IMR-90 (cell line): Measurements from ENCODE around the gene ZFYVE28. TPM values are rescaled to one million over a fixed set of nuclear protein-coding genes. Genes with fewer than 3 reads are reported as not detected.

Experiments
- ATAC-seq: fragments of 200-7000 bp; cut with Tn5 transposase; 2 replicates; pipeline ENCODE4 v1.9.1; 2020; ENCODE audit warnings: low read depth, mild to moderate bottlenecking, moderate library complexity
- BruUV-seq: library from RNA; stranded (reverse); fragments of 400-500 nt; replicated peaks from 2 replicates; lab custom pipeline; 2021; lab: Mats Ljungman, UMichigan
- CTCF ChIA-PET: fragments of 300-600 bp; formaldehyde crosslinking; extraction: SDS; loops from one replicate; lab custom pipeline; 2021; ENCODE audit warnings: antibody characterized with exemption; lab: Yijun Ruan, JAX
- POLR2A ChIA-PET: fragments of 300-600 bp; sonication (Branson Sonifier 250); formaldehyde crosslinking; loops from one replicate; lab custom pipeline; 2022; ENCODE audit warnings: antibody characterized with exemption; ENCODE audit not compliant: unreplicated experiment; lab: Charles Lee
- DNase-seq: peaks from one replicate; pipeline ENCODE4 v3.0.0; 2013
- H2AFZ ChIP-seq: replicated peaks from 2 replicates; pipeline ENCODE3; 2013; ENCODE audit warnings: low read length, mild to moderate bottlenecking; ENCODE audit not compliant: poor library complexity
- H2AK5ac ChIP-seq: 2 replicates; pipeline ENCODE4 v1.6.1; 2013; ENCODE audit warnings: low read depth, low read length, inconsistent platforms
- H2AK9ac ChIP-seq: replicated peaks from 2 replicates; pipeline ENCODE3; 2013; ENCODE audit warnings: mild to moderate bottlenecking, low read depth, low read length, moderate library complexity; ENCODE audit not compliant: poor library complexity
- H2BK120ac ChIP-seq: 2 replicates; pipeline ENCODE4 v1.6.1; 2013; ENCODE audit warnings: low read depth, low read length, inconsistent platforms
- H2BK15ac ChIP-seq: 3 replicates; pipeline ENCODE4 v1.6.1; 2013; ENCODE audit warnings: low read depth, low read length, inconsistent platforms
- H2BK20ac ChIP-seq: 2 replicates; pipeline ENCODE4 v1.6.1; 2013; ENCODE audit warnings: low read depth, mild to moderate bottlenecking, inconsistent platforms, low read length, moderate library complexity
- H2BK5ac ChIP-seq: 2 replicates; pipeline ENCODE4 v1.6.1; 2013; ENCODE audit warnings: mild to moderate bottlenecking, low read depth, low read length, inconsistent platforms; ENCODE audit not compliant: poor library complexity, severe bottlenecking
- H3K14ac ChIP-seq: replicated peaks from 2 replicates; pipeline ENCODE4 v1.6.1; 2013; ENCODE audit warnings: low read depth, low read length, inconsistent platforms
- H3K18ac ChIP-seq: 2 replicates; pipeline ENCODE4 v1.6.1; 2013; ENCODE audit warnings: low read depth, low read length, control low read depth
- H3K23ac ChIP-seq: 2 replicates; pipeline ENCODE4 v1.6.1; 2013; ENCODE audit warnings: low read depth, low read length, inconsistent platforms
- H3K27ac ChIP-seq: 2 replicates; pipeline ENCODE4 v1.5.1; 2013; ENCODE audit warnings: mild to moderate bottlenecking, control low read depth, low read length; ENCODE audit not compliant: insufficient read depth
- H3K27me3 ChIP-seq: 2 replicates; pipeline ENCODE4 v1.6.1; 2013; ENCODE audit warnings: low read length; ENCODE audit not compliant: control insufficient read depth, insufficient read depth
- H3K36me3 ChIP-seq: 2 replicates; pipeline ENCODE4 v1.6.1; 2013; ENCODE audit warnings: low read length, mixed read lengths; ENCODE audit not compliant: control insufficient read depth, insufficient read depth
- H3K4ac ChIP-seq: 2 replicates; pipeline ENCODE4 v1.6.1; 2013; ENCODE audit warnings: low read depth, low read length, inconsistent platforms
- H3K4me1 ChIP-seq: 2 replicates; pipeline ENCODE4 v1.6.1; 2013; ENCODE audit warnings: low read length, mixed read lengths; ENCODE audit not compliant: control insufficient read depth, insufficient read depth
- H3K4me2 ChIP-seq: 2 replicates; pipeline ENCODE4 v1.6.1; 2013; ENCODE audit warnings: low read depth, mild to moderate bottlenecking, control low read depth, low read length, moderate library complexity
- H3K4me3 ChIP-seq: 2 replicates; pipeline ENCODE4 v1.5.1; 2013; ENCODE audit warnings: low read depth, mild to moderate bottlenecking, control low read depth, low read length, moderate library complexity; ENCODE audit not compliant: insufficient read depth
- H3K56ac ChIP-seq: 2 replicates; pipeline ENCODE4 v1.6.1; 2013; ENCODE audit warnings: low read length, inconsistent platforms; ENCODE audit not compliant: insufficient read depth; ENCODE audit errors: extremely low read depth
- H3K79me1 ChIP-seq, 2 experiments: 2 replicates each; pipeline ENCODE4 v1.6.1; 2013; ENCODE audit warnings: low read length in 2 of 2, inconsistent platforms in 1 of 2, low read depth in 1 of 2
- H3K9ac ChIP-seq: 2 replicates; pipeline ENCODE4 v1.6.1; 2013; ENCODE audit warnings: low read depth, low read length, control low read depth
- H3K9me1 ChIP-seq: 2 replicates; pipeline ENCODE4 v1.6.1; 2013; ENCODE audit warnings: low read length, inconsistent platforms; ENCODE audit not compliant: insufficient read depth
- H3K9me3 ChIP-seq: 2 replicates; pipeline ENCODE4 v1.6.1; 2013; ENCODE audit warnings: low read length; ENCODE audit not compliant: control insufficient read depth, insufficient read depth
- H4K20me1 ChIP-seq: 2 replicates; pipeline ENCODE4 v1.6.1; 2013; ENCODE audit warnings: low read length, inconsistent platforms; ENCODE audit not compliant: insufficient read depth
- H4K5ac ChIP-seq: 2 replicates; pipeline ENCODE4 v1.6.1; 2013; ENCODE audit warnings: mild to moderate bottlenecking, low read depth, low read length, control low read depth
- H4K8ac ChIP-seq, 2 experiments: 2 replicates each; pipeline ENCODE4 v1.6.1; 2013; ENCODE audit warnings: low read depth in 2 of 2, low read length in 2 of 2, control low read depth in 1 of 2, inconsistent platforms in 1 of 2
- H4K91ac ChIP-seq: 2 replicates; pipeline ENCODE4 v1.6.1; 2013; ENCODE audit warnings: low read depth, low read length, inconsistent platforms; ENCODE audit not compliant: insufficient read depth
- CHD1 ChIP-seq: IDR thresholded peaks from 2 replicates; pipeline ENCODE4 v1.6.1; 2012; ENCODE audit warnings: low read depth, low read length, improper control_type of control experiment
- MAZ ChIP-seq: IDR thresholded peaks from 2 replicates; pipeline ENCODE4 v1.6.1; 2012; ENCODE audit warnings: low read depth, mild to moderate bottlenecking, low read length, improper control_type of control experiment, moderate library complexity, borderline replicate concordance
- POLR2A ChIP-seq: IDR thresholded peaks from 2 replicates; pipeline ENCODE4 v1.6.1; 2012; ENCODE audit warnings: mild to moderate bottlenecking, low read depth, low read length
- RCOR1 ChIP-seq: IDR thresholded peaks from 2 replicates; pipeline ENCODE4 v1.6.1; 2012; ENCODE audit warnings: mild to moderate bottlenecking, low read length, improper control_type of control experiment; ENCODE audit not compliant: insufficient replicate concordance
- RFX5 ChIP-seq: IDR thresholded peaks from 2 replicates; pipeline ENCODE4 v1.8.0; 2012; ENCODE audit warnings: low read depth, mild to moderate bottlenecking, low read length, moderate library complexity
- SMC3 ChIP-seq: fragments of 150-350 bp; IDR thresholded peaks from 2 replicates; pipeline ENCODE4 v1.6.1; 2016; ENCODE audit warnings: low read depth, mild to moderate bottlenecking, antibody characterized with exemption, low read length, moderate library complexity
- WGBS, 2 experiments: methylation state at CpG; one replicate each; pipeline versions ENCODE4 v1.1.5 to v1.1.7; 2013; ENCODE audit warnings: missing lambda C conversion rate in 2 of 2; ENCODE audit not compliant: insufficient read length in 1 of 2; ENCODE audit errors: extremely low coverage in 2 of 2; 5-methylcytosine and 5-hydroxymethylcytosine counted together
- dilution Hi-C: fragments of 300-500 bp; cut with HindIII; formaldehyde crosslinking; loops from one replicate; pipeline ENCODE4 v1.14.3; 2018; ENCODE audit warnings: low sequenced_read_pairs; ENCODE audit not compliant: unreplicated experiment
- in situ Hi-C: fragments of 300-500 bp; cut with MboI; formaldehyde crosslinking; loops from 3 replicates; pipeline ENCODE4 v1.14.3; 2019; ENCODE audit warnings: low sequenced_read_pairs, inconsistent platforms, mixed read lengths
- intact Hi-C: fragments of 100-400 bp; cut with micrococcal nuclease; formaldehyde crosslinking; loops from 2 replicates; pipeline ENCODE4 v1.10.0; 2022
- polyA plus RNA-seq, 3 experiments: library from polyadenylated mRNA; depleted of rRNA; stranded (reverse); fragments of >200 nt; gene quantifications; 2 replicates each; pipeline ENCODE4 v1.2.3, GENCODE V29; 2012; ENCODE audit warnings: low replicate concordance in 1 of 3
- total RNA-seq: library from RNA; depleted of rRNA; stranded (reverse); fragments of >200 nt; gene quantifications from 2 replicates; pipeline ENCODE4 v1.2.3, GENCODE V29; 2012

ZFYVE28 gene
- total and polyA plus RNA-seq, 2 of the 4 experiments (the other 2 are of a cell fraction): 0.36 to 1.2 TPM

- peaks cover 47% of the 10 kb centered on the region for H4K20me1 ChIP-seq
- intact Hi-C loops (no loop called here), in situ Hi-C loops (no loop called here), dilution Hi-C loops (no loop called here)
- peak overlapping the region; percentile 0 for H2AFZ ChIP-seq
- no peak overlapping the region for H3K9ac ChIP-seq
- peaks cover 65% of the 10 kb centered on the region for H3K36me3 ChIP-seq
- H3K9me3 ChIP-seq: no peaks in the 10 kb centered on the region
- H2AK5ac ChIP-seq: no peak overlapping the region
- no peak overlapping the region for H4K5ac ChIP-seq
- no peak overlapping the region for H2BK5ac ChIP-seq
- H3K4me3 ChIP-seq: no peak overlapping the region
- H4K8ac ChIP-seq: no peak overlapping the region
- peaks cover 7 to 31% of the 10 kb centered on the region in 2 experiments; a peak in 3 of 4 replicates for H3K79me1 ChIP-seq
- no peak overlapping the region for H3K14ac ChIP-seq
- H2BK20ac ChIP-seq: no peak overlapping the region
- H3K27me3 ChIP-seq: no peaks in the 10 kb centered on the region
- no peak overlapping the region for H3K56ac ChIP-seq
- 0 out of 2 replicates have a peak, but pooled peaks cover 3% of the 10 kb centered on the region for H3K9me1 ChIP-seq
- H2BK15ac ChIP-seq: no peak overlapping the region
- no peak overlapping the region for H2BK120ac ChIP-seq
- BruUV-seq: no TSS peak
- H3K4me2 ChIP-seq: no peak overlapping the region
- CTCF ChIA-PET: no interaction called here
- H3K4ac ChIP-seq: no peak overlapping the region
- no peak overlapping the region for H3K27ac ChIP-seq
- H2AK9ac ChIP-seq: no peak overlapping the region
- 90% methylated on average over 12 of the region's 25 CpGs; no CpG with 5 or more reads in 1 of the 2 experiments for WGBS, 2 experiments
- no peak overlapping the region for H4K91ac ChIP-seq
- no peak overlapping the region for H3K23ac ChIP-seq
- ATAC-seq (no peak), DNase-seq (no peak)
- POLR2A ChIA-PET: no interaction called here
- H3K4me1 ChIP-seq: peaks cover 1% of the 10 kb centered on the region; the same call in 1 of the 2 replicates
- H3K18ac ChIP-seq: no peak overlapping the region
- TF ChIP-seq SMC3: no peak
- no peak for TF ChIP-seq CHD1
- no peak for TF ChIP-seq RCOR1
- no peak for TF ChIP-seq RFX5
- no peak for TF ChIP-seq POLR2A
- TF ChIP-seq MAZ: no peak
Observed at GRCh38 chr4:2251073-2251794, 167.2 kb downstream of the ZFYVE28 start.
